Nucleus accumbens (tissue), 56 donors: ENCODE results near the gene GRIN2B.

Experiments used
- DNase-seq, 56 donors: peaks; one replicate each; lab custom pipeline; 2025; lab: John Stamatoyannopoulos, UW

Gene GRIN2B

GRCh38 chr12:13959131-13959723, 22.2 kb downstream of the GRIN2B start:
- peak in 2 of 56 donors; percentile 22 to 36 for DNase-seq

DNA sequence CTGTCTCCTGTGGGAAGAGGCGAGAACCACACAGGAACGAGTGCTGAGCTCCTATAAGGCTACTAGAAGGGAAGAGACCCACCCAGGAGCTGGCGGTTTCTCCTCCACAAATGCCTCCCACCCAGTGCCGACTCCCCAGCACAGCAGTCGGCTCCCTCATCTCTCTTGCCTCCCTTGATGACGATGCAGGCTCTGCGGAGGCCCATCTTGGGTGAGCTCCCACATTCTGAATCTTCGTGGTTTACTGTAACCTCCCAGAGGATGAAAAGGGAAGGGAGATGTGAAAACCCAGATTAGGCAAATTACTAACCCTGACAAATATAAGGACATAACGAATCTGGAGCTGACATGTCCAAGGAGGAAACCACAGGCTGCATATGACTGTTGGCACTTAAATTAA, 23.8 kb downstream of the GRIN2B start:
- peak in 5 of 56 donors; percentile 21 to 35 (median 33) for DNase-seq

DNA sequence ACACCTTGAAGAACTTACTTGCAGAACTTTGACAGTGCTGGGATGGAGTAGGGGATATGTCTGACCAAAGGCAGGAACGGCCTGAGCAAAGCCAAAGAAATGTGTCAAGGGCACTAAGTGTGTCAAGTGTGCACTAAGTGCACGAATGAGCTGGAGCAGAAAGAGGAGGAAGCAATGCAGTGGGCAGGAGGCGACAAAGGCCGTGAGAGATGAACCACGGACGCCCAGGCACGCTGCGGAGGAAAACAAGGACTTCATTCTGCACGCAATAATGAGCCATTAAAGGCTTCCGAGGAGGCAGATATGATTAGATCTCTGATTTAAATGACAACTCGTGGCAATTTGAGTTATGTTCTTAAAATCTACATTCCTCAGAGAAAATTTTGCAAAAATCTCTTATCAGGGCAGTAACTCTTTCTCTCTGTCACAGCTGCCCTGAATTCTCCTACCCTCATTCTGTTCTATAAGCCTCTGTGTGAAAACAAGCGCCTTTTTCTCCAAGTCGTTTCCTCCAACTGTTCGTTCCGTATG, 25.3 kb downstream of the GRIN2B start:
- peak in 6 of 56 donors; percentile 9 to 36 (median 29) for DNase-seq

- no peak for DNase-seq
These were observed 29.3 kb downstream of the GRIN2B start for GRCh38 chr12:13952096-13952495.

GRCh38 chr12:13950502-13950901, 30.9 kb downstream of the GRIN2B start:
- DNase-seq: no peak

DNA sequence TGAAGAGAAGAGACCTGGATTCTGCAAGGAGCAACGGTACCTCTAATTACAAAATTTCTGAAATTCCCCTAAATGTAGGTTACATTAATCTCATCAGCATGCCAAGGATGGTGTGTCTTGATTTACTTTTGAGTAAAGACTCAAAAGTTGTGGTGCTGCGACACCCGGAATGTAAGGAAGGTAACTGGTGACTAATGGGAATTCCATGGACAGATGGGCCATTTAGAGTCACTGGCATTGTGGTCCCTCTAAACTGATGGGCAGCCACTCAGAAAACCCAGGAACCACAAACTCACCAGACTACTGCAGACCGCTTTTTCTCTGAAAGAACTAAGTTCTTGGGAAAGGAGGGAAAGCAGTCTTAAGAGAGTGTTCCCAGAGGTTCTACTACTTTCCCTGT, 32.8 kb downstream of the GRIN2B start:
- DNase-seq: no peak

- DNase-seq: peak in 3 of 56 donors; percentile 8 to 23 (median 17)
These were observed 34.0 kb downstream of the GRIN2B start for GRCh38 chr12:13947276-13947946.

DNA sequence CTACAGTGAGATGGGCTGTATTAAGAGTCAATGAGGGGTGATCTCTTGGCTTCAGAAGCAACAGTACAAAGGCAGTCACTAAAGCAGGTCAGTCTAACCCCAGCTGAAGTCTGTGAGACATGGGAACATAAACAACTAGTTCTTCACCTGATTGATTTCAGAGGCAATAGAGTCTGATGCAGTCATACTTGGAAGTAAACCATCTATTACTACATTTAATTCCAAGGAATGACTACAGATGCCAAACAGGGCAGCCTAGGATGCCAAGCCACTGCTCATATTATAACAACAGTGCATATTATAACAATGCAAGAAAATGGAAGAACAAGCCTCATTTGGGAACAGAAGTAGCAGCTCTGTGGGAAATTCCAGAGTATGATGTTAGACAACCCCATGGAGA, 35.8 kb downstream of the GRIN2B start:
- DNase-seq: no peak

GRCh38 chr12:13945236-13945635, 36.2 kb downstream of the GRIN2B start:
- no peak for DNase-seq

- no peak for DNase-seq
These were observed 38.6 kb downstream of the GRIN2B start for GRCh38 chr12:13942826-13943225.

DNA sequence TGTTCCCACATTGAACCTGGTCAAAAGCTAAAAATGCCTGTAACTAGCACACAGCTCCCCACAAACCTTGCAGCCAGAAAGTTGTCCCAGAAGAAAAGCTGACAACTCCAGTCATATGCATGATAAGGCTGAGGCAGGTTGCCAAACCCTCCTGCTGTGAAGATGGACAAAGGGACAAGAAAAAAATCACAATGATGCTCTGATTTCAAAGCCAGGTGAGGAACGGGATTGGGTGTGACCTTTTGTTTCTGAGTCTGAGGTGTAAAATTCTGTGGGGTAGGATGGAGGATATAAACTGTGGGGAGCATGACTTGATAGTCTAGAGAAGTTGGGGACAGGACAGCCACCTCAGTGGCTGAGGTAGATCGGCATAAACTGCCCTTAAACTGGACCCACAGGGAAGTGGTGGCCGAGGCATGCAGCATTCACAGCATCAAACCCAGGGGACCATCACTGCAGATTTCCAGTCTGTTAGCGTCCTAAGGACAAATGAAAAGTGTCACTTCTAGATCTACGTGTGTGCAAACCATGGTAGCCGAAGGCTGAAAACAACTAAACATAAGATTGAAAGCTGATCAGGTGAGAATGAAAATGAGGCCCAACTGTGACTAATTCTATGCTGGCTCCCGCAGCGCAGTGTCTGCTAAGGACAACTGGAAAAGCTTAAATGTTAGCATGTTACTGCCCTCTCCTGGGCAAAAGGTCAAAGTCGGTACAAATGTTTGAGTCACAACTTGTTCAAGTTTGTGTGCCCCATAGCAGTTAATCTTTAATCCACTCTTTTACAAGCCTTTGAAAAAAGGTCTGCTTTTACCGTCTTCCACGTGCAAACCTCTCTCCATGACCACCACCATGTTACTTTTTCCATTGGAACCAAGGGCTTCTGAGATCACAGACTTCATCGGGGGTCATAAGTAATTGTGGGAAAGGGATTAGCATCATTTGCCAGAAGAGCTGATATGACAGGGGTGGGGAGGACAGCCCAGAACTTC, 39.8 kb downstream of the GRIN2B start:
- peak in 7 of 56 donors; percentile 12 to 54 (median 17) for DNase-seq

- DNase-seq: no peak
These were observed 41.0 kb downstream of the GRIN2B start for GRCh38 chr12:13940335-13940865.

DNA sequence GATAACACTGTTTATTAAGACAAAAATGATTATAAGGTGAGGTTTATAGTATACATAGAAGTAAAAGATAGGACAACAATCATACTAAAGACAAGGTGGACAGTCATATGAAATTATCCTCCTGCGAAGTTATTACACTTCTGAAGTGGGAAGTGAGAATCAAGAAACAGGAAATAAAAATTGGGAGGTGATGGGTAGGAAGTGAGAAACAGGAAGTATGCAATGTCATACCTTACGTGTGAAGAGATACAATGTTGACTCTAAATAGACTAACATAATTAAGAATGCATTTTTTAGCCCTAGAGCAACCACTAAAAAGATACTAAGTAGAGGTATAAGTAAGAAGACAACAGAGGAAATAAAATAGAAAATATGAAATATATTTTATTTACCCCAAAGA, 43.7 kb downstream of the GRIN2B start:
- DNase-seq: no peak

DNA sequence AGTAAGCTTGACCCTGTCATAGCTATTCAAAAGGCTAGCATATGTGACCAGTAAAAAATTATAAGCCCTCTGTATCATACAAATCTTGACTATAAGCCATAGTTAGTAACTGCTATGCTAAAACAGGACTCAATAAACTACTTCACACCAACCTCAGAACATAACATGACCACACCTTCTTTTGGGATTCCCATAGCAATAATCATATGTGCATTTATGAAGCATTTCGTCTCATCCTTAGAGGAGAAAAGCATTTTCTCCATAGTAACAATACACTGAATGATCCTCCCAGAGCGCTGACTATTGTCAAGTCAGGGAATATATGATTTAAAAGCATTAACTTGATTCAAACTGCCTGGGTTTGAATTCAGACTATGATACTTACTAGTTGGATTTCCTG, 46.2 kb downstream of the GRIN2B start:
- no peak for DNase-seq
